H9 (cell line): ENCODE results near the gene MPP7. TPM values are rescaled to one million over a fixed set of nuclear protein-coding genes. Genes with fewer than 3 reads are reported as not detected.

Source experiments
- DNase-seq: peaks from one replicate; pipeline ENCODE4 v3.0.0-alpha.2; 2017
- H2AFZ ChIP-seq: one replicate; pipeline ENCODE4 v1.6.1; 2013; ENCODE audit warnings: mild to moderate bottlenecking, low read length, control low read depth, moderate library complexity
- H2AK5ac ChIP-seq: 2 replicates; pipeline ENCODE4 v1.6.1; 2013; ENCODE audit warnings: low read length, control low read depth, mixed read lengths; ENCODE audit not compliant: insufficient read length
- H2BK120ac ChIP-seq: one replicate; pipeline ENCODE4 v1.6.1; 2013; ENCODE audit warnings: low read depth, mild to moderate bottlenecking, low read length, control low read depth, inconsistent platforms; ENCODE audit not compliant: poor library complexity, severe bottlenecking
- H2BK12ac ChIP-seq: 2 replicates; pipeline ENCODE4 v1.6.1; 2013; ENCODE audit warnings: low read length, control low read depth, mixed read lengths, low read depth; ENCODE audit not compliant: insufficient read length
- H2BK15ac ChIP-seq: 2 replicates; pipeline ENCODE4 v1.6.1; 2013; ENCODE audit warnings: low read depth, low read length, control low read depth
- H2BK20ac ChIP-seq: one replicate; pipeline ENCODE4 v1.6.1; 2013; ENCODE audit warnings: low read depth, mild to moderate bottlenecking, low read length, control low read depth, inconsistent platforms; ENCODE audit not compliant: poor library complexity, severe bottlenecking
- H2BK5ac ChIP-seq: 2 replicates; pipeline ENCODE4 v1.6.1; 2013; ENCODE audit warnings: low read length, control low read depth, mixed read lengths; ENCODE audit not compliant: insufficient read length
- H3K14ac ChIP-seq: 2 replicates; pipeline ENCODE4 v1.6.1; 2013; ENCODE audit warnings: low read length, control low read depth; ENCODE audit not compliant: insufficient read depth
- H3K18ac ChIP-seq: 2 replicates; pipeline ENCODE4 v1.6.1; 2013; ENCODE audit warnings: low read depth, mild to moderate bottlenecking, mixed read lengths, low read length, control low read depth; ENCODE audit not compliant: insufficient read length
- H3K23ac ChIP-seq: 2 replicates; pipeline ENCODE4 v1.6.1; 2013; ENCODE audit warnings: low read length, control low read depth, mixed read lengths, low read depth; ENCODE audit not compliant: insufficient read length
- H3K23me2 ChIP-seq: 2 replicates; pipeline ENCODE4 v1.6.1; 2013; ENCODE audit warnings: low read depth, mild to moderate bottlenecking, mixed read lengths, low read length, control low read depth; ENCODE audit not compliant: insufficient read length, poor library complexity, severe bottlenecking
- H3K27ac ChIP-seq: 2 replicates; pipeline ENCODE4 v1.5.1; 2013; ENCODE audit warnings: low read length, control low read depth, mixed read lengths, low read depth; ENCODE audit not compliant: insufficient read length
- H3K27me3 ChIP-seq: 2 replicates; pipeline ENCODE4 v1.6.1; 2013; ENCODE audit warnings: low read length, control low read depth, inconsistent platforms; ENCODE audit not compliant: insufficient read depth
- H3K4ac ChIP-seq: 2 replicates; pipeline ENCODE4 v1.6.1; 2013; ENCODE audit warnings: low read depth, mild to moderate bottlenecking, control low read depth, inconsistent platforms, low read length, moderate library complexity
- H3K4me1 ChIP-seq: 2 replicates; pipeline ENCODE4 v1.6.1; 2013; ENCODE audit warnings: low read length, control low read depth, inconsistent platforms; ENCODE audit not compliant: insufficient read depth
- H3K4me2 ChIP-seq: 2 replicates; pipeline ENCODE4 v1.6.1; 2013; ENCODE audit warnings: low read length, control low read depth, mixed read lengths; ENCODE audit not compliant: insufficient read length, insufficient read depth
- H3K56ac ChIP-seq: 2 replicates; pipeline ENCODE4 v1.6.1; 2013; ENCODE audit warnings: low read depth, mild to moderate bottlenecking, mixed read lengths, low read length, control low read depth; ENCODE audit not compliant: insufficient read length
- H3K79me1 ChIP-seq: 2 replicates; pipeline ENCODE4 v1.6.1; 2013; ENCODE audit warnings: low read depth, mild to moderate bottlenecking, moderate library complexity, low read length, control low read depth, inconsistent platforms; ENCODE audit not compliant: insufficient read depth, poor library complexity, severe bottlenecking
- H3K79me2 ChIP-seq: 2 replicates; pipeline ENCODE4 v1.6.1; 2013; ENCODE audit warnings: low read length, control low read depth, inconsistent platforms; ENCODE audit not compliant: insufficient read depth
- H3K9ac ChIP-seq: 2 replicates; pipeline ENCODE4 v1.6.1; 2013; ENCODE audit warnings: low read length, control low read depth, mixed read lengths; ENCODE audit not compliant: insufficient read length; ENCODE audit errors: extremely low read depth
- H3K9me3 ChIP-seq: one replicate; pipeline ENCODE4 v1.6.1; 2013; ENCODE audit warnings: low read depth, low read length, inconsistent platforms; ENCODE audit not compliant: control insufficient read depth
- H3T11ph ChIP-seq: one replicate; pipeline ENCODE4 v1.6.1; 2013; ENCODE audit warnings: mild to moderate bottlenecking, low read length, control low read depth, inconsistent platforms
- H4K20me1 ChIP-seq: one replicate; pipeline ENCODE4 v1.6.1; 2013; ENCODE audit not compliant: control insufficient read depth, insufficient read length, insufficient read depth
- H4K5ac ChIP-seq: 2 replicates; pipeline ENCODE4 v1.6.1; 2013; ENCODE audit warnings: low read depth, mild to moderate bottlenecking, mixed read lengths, low read length, control low read depth; ENCODE audit not compliant: insufficient read length
- H4K8ac ChIP-seq: replicated peaks from 2 replicates; pipeline ENCODE4 v1.6.1; 2013; ENCODE audit warnings: low read length, control low read depth, mixed read lengths, low read depth; ENCODE audit not compliant: insufficient read length
- H4K91ac ChIP-seq: 2 replicates; pipeline ENCODE4 v1.6.1; 2013; ENCODE audit warnings: low read depth, mild to moderate bottlenecking, moderate library complexity, mixed read lengths, low read length, control low read depth; ENCODE audit not compliant: insufficient read length
- H3K27ac Mint-ChIP-seq, 3 experiments: 2 replicates in 2 of 3; 3 replicates in 1 of 3; pipeline ENCODE4 v1.8.0; 2020 to 2021; ENCODE audit warnings: mixed read lengths in 3 of 3, mild to moderate bottlenecking in 1 of 3, moderate library complexity in 1 of 3
- H3K27me3 Mint-ChIP-seq: 2 replicates; pipeline ENCODE4 v1.8.0; 2021; ENCODE audit warnings: low read depth, mild to moderate bottlenecking, moderate library complexity, mixed read lengths
- H3K36me3 Mint-ChIP-seq, 3 experiments: 2 replicates in 2 of 3; 3 replicates in 1 of 3; pipeline ENCODE4 v1.8.0; 2020 to 2021; ENCODE audit warnings: low read depth in 3 of 3, mixed read lengths in 3 of 3; ENCODE audit not compliant: insufficient read depth in 1 of 3
- H3K4me1 Mint-ChIP-seq, 2 experiments: 2 replicates each; pipeline ENCODE4 v1.8.0; 2020; ENCODE audit warnings: mixed read lengths in 2 of 2
- H3K4me3 Mint-ChIP-seq, 2 experiments: 2 replicates in 1 of 2; 3 replicates in 1 of 2; pipeline ENCODE4 v1.8.0; 2020 to 2021; ENCODE audit warnings: mild to moderate bottlenecking in 2 of 2, mixed read lengths in 2 of 2, moderate library complexity in 1 of 2
- H3K9me3 Mint-ChIP-seq, 2 experiments: 2 replicates in 1 of 2; 3 replicates in 1 of 2; pipeline ENCODE4 v1.8.0; 2020; ENCODE audit warnings: mild to moderate bottlenecking in 2 of 2, mixed read lengths in 2 of 2, moderate library complexity in 1 of 2
- WGBS: extraction: QIAGEN DNeasy Blood & Tissue Kit; methylation state at CpG from one replicate; pipeline ENCODE4 v1.1.7; 2013; ENCODE audit warnings: missing lambda C conversion rate, low lambda C conversion rate, mixed read lengths; ENCODE audit not compliant: insufficient read length; ENCODE audit errors: extremely low coverage; 5-methylcytosine and 5-hydroxymethylcytosine counted together
- total RNA-seq: library from RNA; stranded (reverse); gene quantifications from 2 replicates; pipeline ENCODE4 v1.2.1, GENCODE V29; 2021
- TF ChIP-seq, protein P1 (sequence below): fragments of 200-600 bp; sonication (generic); conservative IDR thresholded peaks from 3 replicates; pipeline ENCODE4 v1.8.0; 2021; ENCODE audit warnings: antibody characterized with exemption, mild to moderate bottlenecking

The MPP7 gene
- total RNA-seq, 1 experiment from 2014 or later = 6.9 TPM

DNA sequence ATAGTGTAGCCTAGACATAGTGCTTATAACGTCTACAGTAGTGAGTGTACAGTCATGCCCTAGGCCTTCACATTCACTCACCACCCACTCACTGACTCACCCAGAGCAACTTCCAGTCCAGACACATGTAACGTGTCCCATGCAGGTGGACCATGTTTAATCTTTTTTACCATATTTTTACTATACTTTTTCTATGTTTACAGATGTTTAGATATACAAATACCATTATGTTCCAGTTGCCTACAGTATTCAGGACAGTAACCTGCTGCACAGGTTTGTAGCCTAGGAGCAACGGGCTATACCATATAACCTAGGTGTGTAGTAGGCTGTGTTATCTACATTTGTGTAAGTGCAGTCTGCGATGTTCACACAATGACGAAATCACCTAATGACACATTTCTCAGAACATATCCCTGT lies 11.0 kb downstream of the MPP7 start:
- Histone ChIP-seq H3K27ac (no peak overlapping the region), H4K91ac (no peak overlapping the region), H3T11ph (no peak overlapping the region), H3K14ac (no peak overlapping the region), H2BK20ac (no peak overlapping the region), H3K9me3 (no peaks in the 10 kb centered on the region), H3K23ac (no peak overlapping the region), H3K79me1 (no peaks in the 10 kb centered on the region), H3K4me1 (no peaks in the 10 kb centered on the region), H3K56ac (no peak overlapping the region), H3K4me2 (no peak overlapping the region), H4K8ac (no peak overlapping the region), H2BK120ac (no peak overlapping the region), H2BK15ac (no peak overlapping the region), H3K4ac (no peak overlapping the region), H4K20me1 (no peaks in the 10 kb centered on the region), H4K5ac (no peak overlapping the region), H2AK5ac (no peak overlapping the region), H3K79me2 (no peaks in the 10 kb centered on the region), H3K27me3 (no peaks in the 10 kb centered on the region), H3K23me2 (no peaks in the 10 kb centered on the region), H2AFZ (no peak overlapping the region), H3K18ac (no peak overlapping the region), H3K9ac (no peak overlapping the region), H2BK5ac (no peak overlapping the region), H2BK12ac (no peak overlapping the region)
- no peak overlapping the region for H3K4me3 Mint-ChIP-seq
- no peak overlapping the region for H3K27ac Mint-ChIP-seq
- WGBS = no CpG with 5 or more reads among the region's 5 CpGs
- H3K4me1 Mint-ChIP-seq = peaks cover 26 to 33% of the 10 kb centered on the region in 2 experiments
- no peaks in the 10 kb centered on the region for H3K9me3 Mint-ChIP-seq
- TF ChIP-seq, protein P1, sequence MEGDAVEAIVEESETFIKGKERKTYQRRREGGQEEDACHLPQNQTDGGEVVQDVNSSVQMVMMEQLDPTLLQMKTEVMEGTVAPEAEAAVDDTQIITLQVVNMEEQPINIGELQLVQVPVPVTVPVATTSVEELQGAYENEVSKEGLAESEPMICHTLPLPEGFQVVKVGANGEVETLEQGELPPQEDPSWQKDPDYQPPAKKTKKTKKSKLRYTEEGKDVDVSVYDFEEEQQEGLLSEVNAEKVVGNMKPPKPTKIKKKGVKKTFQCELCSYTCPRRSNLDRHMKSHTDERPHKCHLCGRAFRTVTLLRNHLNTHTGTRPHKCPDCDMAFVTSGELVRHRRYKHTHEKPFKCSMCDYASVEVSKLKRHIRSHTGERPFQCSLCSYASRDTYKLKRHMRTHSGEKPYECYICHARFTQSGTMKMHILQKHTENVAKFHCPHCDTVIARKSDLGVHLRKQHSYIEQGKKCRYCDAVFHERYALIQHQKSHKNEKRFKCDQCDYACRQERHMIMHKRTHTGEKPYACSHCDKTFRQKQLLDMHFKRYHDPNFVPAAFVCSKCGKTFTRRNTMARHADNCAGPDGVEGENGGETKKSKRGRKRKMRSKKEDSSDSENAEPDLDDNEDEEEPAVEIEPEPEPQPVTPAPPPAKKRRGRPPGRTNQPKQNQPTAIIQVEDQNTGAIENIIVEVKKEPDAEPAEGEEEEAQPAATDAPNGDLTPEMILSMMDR = no peak
- H3K27me3 Mint-ChIP-seq = no peaks in the 10 kb centered on the region
- H3K36me3 Mint-ChIP-seq = no peaks in the 10 kb centered on the region
- DNase-seq = no peak
